ENCODE data around the gene ARHGEF19.

The ARHGEF19 gene

GRCh38 chr1:16155537-16156410 is 56.7 kb downstream of the ARHGEF19 start, which contains the start of gene EPHA2 (continued):
- TF ChIP-seq ZNF561 (tag by site-specific recombination; IDR thresholded peaks at IDR 0.05; ENCODE audit: borderline replicate concordance) = peak; percentile 79; the same call in 1 of the 2 replicates
- TF ChIP-seq ZNF266 (tag by site-specific recombination; IDR thresholded peaks at IDR 0.05; ENCODE audit: low read depth) = no peak
- TF ChIP-seq ZNF76 (tag by site-specific recombination; IDR thresholded peaks at IDR 0.05; ENCODE audit: borderline replicate concordance, low read depth) = peak; percentile 38; the same call in 1 of the 2 replicates
- no peak for TF ChIP-seq ZNF473 (tag by site-specific recombination; IDR thresholded peaks at IDR 0.05)
- TF ChIP-seq SCRT1 (tag by site-specific recombination; IDR thresholded peaks at IDR 0.05; ENCODE audit: borderline replicate concordance) = no peak
- peak; percentile 97 for TF ChIP-seq ZNF692 (tag by site-specific recombination; IDR thresholded peaks at IDR 0.05)
- TF ChIP-seq PRDM2 (tag by site-specific recombination; IDR thresholded peaks at IDR 0.05; ENCODE audit: borderline replicate concordance) = no peak
- TF ChIP-seq FEZF1 (tag by site-specific recombination; IDR thresholded peaks at IDR 0.05) = no peak
- TF ChIP-seq ZNF596 (tag by site-specific recombination; IDR thresholded peaks at IDR 0.05) = no peak
- TF ChIP-seq INSM2 (tag by site-specific recombination; IDR thresholded peaks at IDR 0.05) = peak; percentile 92
- TF ChIP-seq ZNF658 (tag by site-specific recombination; IDR thresholded peaks at IDR 0.05) = no peak
- TF ChIP-seq ZNF837 (tag by site-specific recombination; IDR thresholded peaks at IDR 0.05) = no peak
- TF ChIP-seq ZBTB6 (tag by site-specific recombination; IDR thresholded peaks at IDR 0.05) = 0 out of 2 replicates have a peak, but pooled peaks have one; percentile 18

Measured in HEK293 (cell line).